Neuronal stem cell (in vitro differentiated cells): Measurements from ENCODE around the gene ZNF764.

Experiments used
- DNase-seq: peaks from one replicate; pipeline ENCODE4 v3.0.0-alpha.2; 2013; ENCODE audit warnings: low spot score
- H2AFZ ChIP-seq: one replicate; pipeline ENCODE4 v1.6.1; 2013; ENCODE audit warnings: mild to moderate bottlenecking, low read length, inconsistent platforms
- H2AK5ac ChIP-seq: 2 replicates; pipeline ENCODE4 v1.6.1; 2013; ENCODE audit warnings: low read depth, mild to moderate bottlenecking, inconsistent platforms, low read length, moderate library complexity, mixed read lengths
- H2BK120ac ChIP-seq: 2 replicates; pipeline ENCODE4 v1.6.1; 2013; ENCODE audit warnings: low read depth, mild to moderate bottlenecking, inconsistent platforms, low read length, moderate library complexity, mixed read lengths
- H2BK12ac ChIP-seq: one replicate; pipeline ENCODE4 v1.6.1; 2013; ENCODE audit warnings: low read length, inconsistent platforms
- H2BK15ac ChIP-seq: 2 replicates; pipeline ENCODE4 v1.6.1; 2013; ENCODE audit warnings: mild to moderate bottlenecking, low read length, inconsistent platforms, mixed read lengths
- H2BK5ac ChIP-seq: one replicate; pipeline ENCODE4 v1.6.1; 2013; ENCODE audit warnings: inconsistent platforms, mild to moderate bottlenecking, low read length, moderate library complexity
- H3K14ac ChIP-seq: one replicate; pipeline ENCODE4 v1.6.1; 2013; ENCODE audit warnings: low read length, inconsistent platforms
- H3K18ac ChIP-seq: 2 replicates; pipeline ENCODE4 v1.6.1; 2013; ENCODE audit warnings: low read length, inconsistent platforms
- H3K23ac ChIP-seq: 2 replicates; pipeline ENCODE4 v1.6.1; 2013; ENCODE audit warnings: low read depth, mild to moderate bottlenecking, mixed read lengths, low read length, inconsistent platforms; ENCODE audit not compliant: poor library complexity
- H3K27ac ChIP-seq: replicated peaks from 3 replicates; pipeline ENCODE4 v1.5.1; 2013; ENCODE audit warnings: low read length, inconsistent platforms
- H3K27me3 ChIP-seq, 3 experiments: 2 replicates each; pipeline ENCODE4 v1.6.1; 2013; ENCODE audit warnings: low read length in 3 of 3, mild to moderate bottlenecking in 2 of 3, inconsistent platforms in 1 of 3, low read depth in 1 of 3, mixed read lengths in 1 of 3, moderate library complexity in 1 of 3; ENCODE audit not compliant: control insufficient read depth in 3 of 3, insufficient read depth in 3 of 3
- H3K36me3 ChIP-seq, 2 donors: replicated peaks in 1 of 2; 2 replicates each; pipeline ENCODE4 v1.6.1; 2013; ENCODE audit warnings: low read length in 2 of 2; ENCODE audit not compliant: control insufficient read depth in 2 of 2, insufficient read depth in 2 of 2
- H3K4ac ChIP-seq: 2 replicates; pipeline ENCODE4 v1.6.1; 2013; ENCODE audit warnings: inconsistent platforms, mild to moderate bottlenecking, low read length, moderate library complexity
- H3K4me1 ChIP-seq, 2 donors: 1 replicate in 1 of 2; 2 replicates in 1 of 2; pipeline ENCODE4 v1.6.1; 2013; ENCODE audit warnings: low read length in 2 of 2, low read depth in 1 of 2; ENCODE audit not compliant: control insufficient read depth in 2 of 2, insufficient read depth in 1 of 2
- H3K4me2 ChIP-seq: one replicate; pipeline ENCODE4 v1.6.1; 2013; ENCODE audit warnings: mild to moderate bottlenecking, low read length, inconsistent platforms; ENCODE audit not compliant: insufficient read depth, poor library complexity, severe bottlenecking
- H3K4me3 ChIP-seq, 2 donors: 2 replicates each; pipeline ENCODE4 v1.5.1; 2013; ENCODE audit warnings: low read length in 2 of 2, mild to moderate bottlenecking in 2 of 2, inconsistent platforms in 1 of 2, moderate library complexity in 1 of 2
- H3K79me1 ChIP-seq: one replicate; pipeline ENCODE4 v1.6.1; 2013; ENCODE audit warnings: low read depth, mild to moderate bottlenecking, inconsistent platforms, low read length, moderate library complexity
- H3K9ac ChIP-seq: one replicate; pipeline ENCODE4 v1.6.1; 2013; ENCODE audit warnings: mild to moderate bottlenecking, low read depth, low read length, inconsistent platforms; ENCODE audit not compliant: poor library complexity
- H3K9me3 ChIP-seq, 2 donors: replicated peaks in 1 of 2; 2 replicates each; pipeline versions ENCODE3 to v1.6.1; 2013; ENCODE audit warnings: low read length in 2 of 2, mild to moderate bottlenecking in 2 of 2, inconsistent platforms in 1 of 2, low read depth in 1 of 2, mixed read lengths in 1 of 2, moderate library complexity in 1 of 2; ENCODE audit not compliant: control insufficient read depth in 2 of 2, insufficient read depth in 1 of 2
- H4K8ac ChIP-seq: one replicate; pipeline ENCODE4 v1.6.1; 2013; ENCODE audit warnings: low read depth, mild to moderate bottlenecking, inconsistent platforms, low read length, moderate library complexity
- H4K91ac ChIP-seq: one replicate; pipeline ENCODE4 v1.6.1; 2013; ENCODE audit warnings: low read length, low read depth, mild to moderate bottlenecking, inconsistent platforms; ENCODE audit not compliant: poor library complexity
- WGBS, 2 donors: extraction: QIAGEN DNeasy Blood & Tissue Kit; methylation state at CpG; one replicate each; pipeline ENCODE4 v1.1.7; 2013; ENCODE audit warnings: missing lambda C conversion rate in 2 of 2, mixed read lengths in 1 of 2; ENCODE audit not compliant: insufficient read length in 2 of 2, insufficient replicate concordance in 1 of 2; ENCODE audit errors: extremely low coverage in 2 of 2; 5-methylcytosine and 5-hydroxymethylcytosine counted together

Gene ZNF764

GRCh38 chr16:30515275-30515674 lies 42.9 kb downstream of the ZNF764 start:
- WGBS, 2 donors = no CpG with 5 or more reads among the region's 2 CpGs
- no peak overlapping the region for H3K14ac ChIP-seq
- no peak overlapping the region for H4K8ac ChIP-seq
- DNase-seq = no peak
- H3K27ac ChIP-seq = no peak overlapping the region
- peaks cover 0 to 15% (median 0%) of the 10 kb centered on the region in 3 experiments for H3K27me3 ChIP-seq
- H3K4me3 ChIP-seq = no peak overlapping the region
- no peak overlapping the region for H2BK120ac ChIP-seq
- no peaks in the 10 kb centered on the region for H3K36me3 ChIP-seq
- H3K9ac ChIP-seq = peak overlapping the region; percentile 38
- H3K23ac ChIP-seq = no peak overlapping the region
- no peak overlapping the region for H2AK5ac ChIP-seq
- no peak overlapping the region for H2BK12ac ChIP-seq
- H3K18ac ChIP-seq = no peak overlapping the region
- no peak overlapping the region for H3K4ac ChIP-seq
- H2BK5ac ChIP-seq = no peak overlapping the region
- no peak overlapping the region for H4K91ac ChIP-seq
- no peaks in the 10 kb centered on the region for H3K4me1 ChIP-seq
- H2AFZ ChIP-seq = no peak overlapping the region
- H3K9me3 ChIP-seq = no peaks in the 10 kb centered on the region
- no peak overlapping the region for H3K4me2 ChIP-seq
- no peak overlapping the region for H2BK15ac ChIP-seq
- H3K79me1 ChIP-seq = no peaks in the 10 kb centered on the region

GRCh38 chr16:30511509-30511908 lies 46.7 kb downstream of the ZNF764 start:
- Histone ChIP-seq H3K27me3 (peaks cover 0 to 15% (median 0%) of the 10 kb centered on the region in 3 experiments), H2AK5ac (no peak overlapping the region), H4K91ac (no peak overlapping the region), H2BK5ac (no peak overlapping the region), H3K14ac (no peak overlapping the region), H3K23ac (no peak overlapping the region), H3K79me1 (no peaks in the 10 kb centered on the region), H3K4me2 (no peak overlapping the region), H3K27ac (no peak overlapping the region), H3K9me3 (no peaks in the 10 kb centered on the region), H3K4ac (no peak overlapping the region), H3K4me3 (no peak overlapping the region), H2BK120ac (no peak overlapping the region), H2BK15ac (no peak overlapping the region), H3K9ac (no peak overlapping the region), H2BK12ac (no peak overlapping the region), H3K18ac (no peak overlapping the region), H3K4me1 (no peaks in the 10 kb centered on the region), H2AFZ (no peak overlapping the region), H3K36me3 (no peaks in the 10 kb centered on the region), H4K8ac (no peak overlapping the region)
- no CpG with 5 or more reads among the region's 3 CpGs for WGBS, 2 donors
- no peak for DNase-seq

- Histone ChIP-seq H3K23ac (no peak overlapping the region), H3K9ac (no peak overlapping the region), H2BK15ac (no peak overlapping the region), H2AK5ac (no peak overlapping the region), H4K91ac (no peak overlapping the region), H3K14ac (no peak overlapping the region), H3K4me2 (no peak overlapping the region), H4K8ac (no peak overlapping the region), H2BK5ac (no peak overlapping the region), H3K9me3 (no peaks in the 10 kb centered on the region), H2BK120ac (no peak overlapping the region), H3K36me3 (no peaks in the 10 kb centered on the region), H3K27ac (no peak overlapping the region), H2BK12ac (no peak overlapping the region), H3K18ac (no peak overlapping the region), H3K27me3 (peaks cover 0 to 16% (median 0%) of the 10 kb centered on the region in 3 experiments), H2AFZ (no peak overlapping the region), H3K4me1 (no peaks in the 10 kb centered on the region), H3K4me3 (no peak overlapping the region), H3K4ac (no peak overlapping the region), H3K79me1 (no peaks in the 10 kb centered on the region)
- WGBS, 2 donors = no CpG with 5 or more reads among the region's 4 CpGs
- no peak for DNase-seq
Measured at GRCh38 chr16:30510376-30510938, 47.7 kb downstream of the ZNF764 start.

- Histone ChIP-seq H3K4me3 (no peak overlapping the region), H3K27me3 (peaks cover 0 to 24% (median 0%) of the 10 kb centered on the region in 3 experiments), H2BK15ac (no peak overlapping the region), H4K91ac (no peak overlapping the region), H3K23ac (no peak overlapping the region), H4K8ac (no peak overlapping the region), H2BK12ac (no peak overlapping the region), H3K4me2 (no peak overlapping the region), H3K36me3 (no peaks in the 10 kb centered on the region), H3K4me1 (no peaks in the 10 kb centered on the region), H3K9ac (no peak overlapping the region), H3K14ac (no peak overlapping the region), H2AK5ac (no peak overlapping the region), H2BK5ac (no peak overlapping the region), H2BK120ac (no peak overlapping the region), H3K79me1 (no peaks in the 10 kb centered on the region), H3K9me3 (no peaks in the 10 kb centered on the region), H2AFZ (no peak overlapping the region), H3K18ac (no peak overlapping the region), H3K4ac (no peak overlapping the region), H3K27ac (no peak overlapping the region)
- DNase-seq = no peak
- WGBS, 2 donors = no CpG with 5 or more reads among the region's 4 CpGs
Measured at GRCh38 chr16:30509081-30509765, 49.0 kb downstream of the ZNF764 start.
